Cardiac muscle cell (in vitro differentiated cells and primary cell): ENCODE data around the gene SPTAN1. TPM values are rescaled to one million over a fixed set of nuclear protein-coding genes. Genes with fewer than 3 reads are reported as not detected.

ENCODE experiments used
- DNase-seq, 2 donors: peaks; one replicate each; pipeline versions ENCODE4 v3.0.0 to v3.0.0-alpha.2; 2010 to 2017; ENCODE audit warnings: low read depth in 1 of 2, low spot score in 1 of 2
- H3K27ac ChIP-seq: fragments of 200-600 bp; sonication (generic); 2 replicates; pipeline ENCODE4 v1.5.1; 2016
- H3K27me3 ChIP-seq: fragments of 200-600 bp; sonication (generic); 2 replicates; pipeline ENCODE4 v1.6.0; 2016; ENCODE audit warnings: control low read depth
- H3K36me3 ChIP-seq: fragments of 200-600 bp; sonication (generic); 2 replicates; pipeline ENCODE4 v1.5.1; 2016; ENCODE audit warnings: control low read depth
- H3K4me1 ChIP-seq: fragments of 200-600 bp; sonication (generic); 2 replicates; pipeline ENCODE4 v1.8.1; 2017; ENCODE audit warnings: low read depth, mild to moderate bottlenecking, mixed run types
- H3K4me3 ChIP-seq: fragments of 200-600 bp; sonication (generic); 2 replicates; pipeline ENCODE4 v1.5.1; 2016; ENCODE audit warnings: mild to moderate bottlenecking
- H3K9me3 ChIP-seq: fragments of 200-600 bp; sonication (generic); 2 replicates; pipeline ENCODE4 v1.5.1; 2017; ENCODE audit warnings: low read depth, mild to moderate bottlenecking, control low read depth
- CTCF ChIP-seq: IDR thresholded peaks from 2 replicates; pipeline ENCODE4 v1.5.1; 2012; ENCODE audit warnings: low read depth, mild to moderate bottlenecking, low read length
- polyA plus RNA-seq: library from polyadenylated mRNA; unstranded; fragments of >200 nt; fragmentation: Nextera tagmentation; extraction: Ambion mirVana; gene quantifications from 2 replicates; pipeline ENCODE4 v1.2.1, GENCODE V29; 2016
- total RNA-seq: library from RNA; depleted of rRNA; stranded (reverse); fragments of >200 nt; gene quantifications from 2 replicates; pipeline ENCODE4 v1.2.3, GENCODE V29; 2016

SPTAN1 gene
- total and polyA plus RNA-seq, 2 experiments from 2014 or later, result 118 to 227 TPM

DNA sequence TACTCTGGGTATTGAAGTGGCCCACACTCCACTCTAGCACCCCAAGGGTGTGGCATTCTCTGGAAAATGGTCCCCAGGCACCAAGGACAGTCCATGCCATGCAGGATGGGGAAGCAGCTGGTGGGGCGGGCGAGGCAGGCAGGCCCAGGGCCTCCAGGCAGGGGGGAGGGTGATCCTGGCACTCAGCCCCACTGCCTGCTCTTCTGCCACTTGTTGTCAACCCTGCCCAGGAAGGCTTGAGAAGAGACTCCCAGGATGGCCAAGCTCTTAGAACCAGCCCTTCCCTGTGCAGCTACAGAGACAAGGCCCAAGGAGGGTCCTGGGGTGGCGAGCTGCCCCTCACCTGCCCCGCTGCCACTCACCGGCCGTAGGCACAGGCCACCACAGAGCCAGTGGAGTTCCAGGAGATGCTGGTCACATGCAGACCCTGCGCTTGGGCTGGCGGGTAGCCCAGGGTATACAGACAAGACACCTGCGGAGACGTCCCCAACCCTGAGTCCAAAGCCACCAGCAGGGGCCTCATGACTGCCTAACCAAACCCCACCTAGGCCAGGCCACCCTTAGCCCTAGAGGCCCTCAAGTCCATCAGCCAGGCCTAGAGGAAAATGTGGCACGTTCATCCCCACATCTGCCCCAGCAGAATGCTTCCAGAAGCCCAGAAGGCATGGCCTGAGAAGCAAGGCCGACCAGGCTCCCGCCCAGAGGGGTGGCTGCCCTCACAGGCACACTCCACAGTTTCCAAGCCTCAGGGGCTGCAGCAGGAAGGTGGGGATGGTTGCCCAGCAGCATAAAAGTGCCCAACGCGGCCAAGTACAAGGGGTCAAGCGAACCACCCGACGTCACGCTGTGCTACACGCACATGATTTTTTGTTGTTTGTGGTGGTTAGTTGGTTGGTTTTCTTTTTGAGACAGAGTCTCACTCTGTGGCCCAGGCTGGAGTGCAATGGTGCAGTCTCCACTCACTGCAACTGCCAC is 84.5 kb downstream of the SPTAN1 start:
- no peak overlapping the region for H3K4me3 ChIP-seq
- peak overlapping the region; percentile 99 for H3K27ac ChIP-seq
- no peak for TF ChIP-seq CTCF
- peaks cover 11% of the 10 kb centered on the region for H3K4me1 ChIP-seq
- H3K9me3 ChIP-seq, result no peaks in the 10 kb centered on the region
- no peaks in the 10 kb centered on the region for H3K27me3 ChIP-seq
- peaks cover 25% of the 10 kb centered on the region for H3K36me3 ChIP-seq
- no peak for DNase-seq

- H3K27ac ChIP-seq, result no peak overlapping the region
- no peaks in the 10 kb centered on the region for H3K27me3 ChIP-seq
- H3K36me3 ChIP-seq, result peaks cover 18% of the 10 kb centered on the region
- H3K4me3 ChIP-seq, result no peak overlapping the region
- peaks cover 11% of the 10 kb centered on the region for H3K4me1 ChIP-seq
- H3K9me3 ChIP-seq, result no peaks in the 10 kb centered on the region
- no peak for TF ChIP-seq CTCF
- DNase-seq, result peak in 1 of 2 donors; percentile 25
Measured at GRCh38 chr9:128637656-128638055, 85.3 kb downstream of the SPTAN1 start.

- no peaks in the 10 kb centered on the region for H3K9me3 ChIP-seq
- H3K27ac ChIP-seq, result no peak overlapping the region
- no peak overlapping the region for H3K4me3 ChIP-seq
- peaks cover 9% of the 10 kb centered on the region for H3K36me3 ChIP-seq
- H3K27me3 ChIP-seq, result no peaks in the 10 kb centered on the region
- peaks cover 11% of the 10 kb centered on the region for H3K4me1 ChIP-seq
- no peak for TF ChIP-seq CTCF
- no peak for DNase-seq
Measured at GRCh38 chr9:128638580-128638979, 86.2 kb downstream of the SPTAN1 start.

DNA sequence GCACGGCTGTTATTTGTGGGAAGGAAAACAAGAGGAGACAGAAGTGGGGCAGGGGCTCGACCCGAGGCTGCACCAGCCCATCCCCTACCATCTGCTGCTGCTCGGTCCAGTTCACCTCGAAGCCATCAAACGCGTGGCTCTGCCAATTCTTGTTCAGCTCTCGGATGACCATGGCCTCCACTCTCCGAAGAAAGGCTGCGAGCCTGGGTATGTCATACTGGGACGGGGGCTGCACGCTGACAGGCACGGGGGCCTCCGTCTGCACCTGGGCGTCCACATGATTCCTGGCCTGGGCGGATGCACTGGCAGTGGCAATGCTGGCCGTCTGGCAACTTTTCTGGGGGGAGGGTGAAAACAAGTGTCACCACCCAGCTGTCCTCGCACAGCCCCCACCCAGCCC is 88.2 kb downstream of the SPTAN1 start:
- Histone ChIP-seq H3K27ac (no peak overlapping the region), H3K4me3 (no peak overlapping the region), H3K9me3 (no peaks in the 10 kb centered on the region), H3K27me3 (no peaks in the 10 kb centered on the region), H3K4me1 (peaks cover 8% of the 10 kb centered on the region), H3K36me3 (no peaks in the 10 kb centered on the region)
- no peak for DNase-seq
- no peak for TF ChIP-seq CTCF

DNA sequence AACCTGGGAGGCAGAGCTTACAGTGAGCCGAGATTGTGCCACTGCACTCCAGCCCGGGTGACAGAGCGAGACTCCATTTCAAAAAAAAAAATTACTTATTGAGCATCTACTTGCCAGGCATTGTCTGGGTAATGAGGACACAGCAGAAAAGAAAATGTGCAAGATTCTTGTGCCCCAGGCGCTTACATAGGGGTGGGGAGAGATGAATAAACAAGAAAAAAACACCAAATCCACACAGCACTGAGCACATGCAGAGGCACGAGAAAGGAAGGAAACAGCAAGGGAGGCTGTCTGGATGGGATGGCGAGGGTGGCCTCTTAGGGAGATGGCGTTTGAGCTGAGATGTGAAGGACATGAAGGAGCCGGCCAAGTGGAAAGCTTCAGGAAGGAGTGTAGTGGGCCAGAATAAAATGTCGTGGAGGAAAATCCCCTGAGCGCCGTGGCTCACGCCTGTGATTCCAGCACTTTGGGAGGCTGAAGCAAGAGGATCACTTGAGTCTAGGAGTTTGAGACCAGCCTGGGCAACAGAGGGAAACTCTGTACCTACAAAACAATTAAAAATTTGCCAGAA is 90.4 kb downstream of the SPTAN1 start:
- Histone ChIP-seq H3K36me3 (no peaks in the 10 kb centered on the region), H3K4me1 (no peaks in the 10 kb centered on the region), H3K27me3 (no peaks in the 10 kb centered on the region), H3K27ac (no peak overlapping the region), H3K4me3 (no peak overlapping the region), H3K9me3 (no peaks in the 10 kb centered on the region)
- no peak for TF ChIP-seq CTCF
- no peak for DNase-seq
